H1 (cell line): Measurements from ENCODE around the gene UBE2V1. TPM values are rescaled to one million over a fixed set of nuclear protein-coding genes. Genes with fewer than 3 reads are reported as not detected.

Experiments used
- NRF1 ChIP-seq: IDR thresholded peaks from 2 replicates; pipeline ENCODE4 v1.6.1; 2011; ENCODE audit warnings: mild to moderate bottlenecking, low read depth, low read length, improper control_type of control experiment
- POU5F1 ChIP-seq: IDR thresholded peaks from 2 replicates; pipeline ENCODE4 v1.6.1; 2011; ENCODE audit warnings: low read depth, mild to moderate bottlenecking, low read length, moderate library complexity
- RBBP5 ChIP-seq: IDR thresholded peaks from 2 replicates; pipeline ENCODE4 v1.7.1; 2012; ENCODE audit warnings: low read depth, mild to moderate bottlenecking, inconsistent platforms, low read length, moderate library complexity, borderline replicate concordance
- SIRT6 ChIP-seq: IDR thresholded peaks from one replicate; pipeline ENCODE4 v1.7.1; 2012; ENCODE audit warnings: low read length, inconsistent platforms
- TBP ChIP-seq: IDR thresholded peaks from 2 replicates; pipeline ENCODE4 v1.6.1; 2011; ENCODE audit warnings: low read depth, low read length, improper control_type of control experiment
- YY1 ChIP-seq: IDR thresholded peaks from 2 replicates; pipeline ENCODE4 v1.6.1; 2011; ENCODE audit warnings: low read depth, mild to moderate bottlenecking, low read length
- polyA plus RNA-seq, 7 experiments: library from polyadenylated mRNA; depleted of rRNA in 3 of 7; stranded (reverse) in 5 of 7; unstranded in 2 of 7; fragments of >200 nt in 5 of 7; fragments of 200-250 nt in 2 of 7; gene quantifications; 1 replicate in 5 of 7; 2 replicates in 1 of 7; 4 replicates in 1 of 7; pipeline versions ENCODE4 v1.2.1 to v1.2.3, GENCODE V29; 2011 to 2013; ENCODE audit warnings: missing spikeins in 2 of 7, mixed read lengths in 2 of 7
- total RNA-seq: library from RNA; stranded (reverse); fragmentation: NEBNext Ultra II Directional; extraction: Animal tissue kit (Norgen Biotek cat#: 25700); gene quantifications from 2 replicates; pipeline ENCODE4 v1.2.1, GENCODE V29; 2021
- TF ChIP-seq, protein P1 (sequence below), 3 experiments: IDR thresholded peaks; 1 replicate in 2 of 3; 2 replicates in 1 of 3; pipeline versions ENCODE4 v1.5.1 to v1.6.1; 2011; ENCODE audit warnings: low read length in 3 of 3, mild to moderate bottlenecking in 3 of 3, inconsistent platforms in 2 of 3, low read depth in 1 of 3, moderate library complexity in 1 of 3; ENCODE audit not compliant: insufficient read depth in 1 of 3; ENCODE audit errors: control extremely low read depth in 1 of 3

The UBE2V1 gene
- total and polyA plus RNA-seq, 2 of the 8 experiments (the other 6 are each of a cell fraction or from before 2014, with no cell fraction given), result 141 to 184 TPM

DNA sequence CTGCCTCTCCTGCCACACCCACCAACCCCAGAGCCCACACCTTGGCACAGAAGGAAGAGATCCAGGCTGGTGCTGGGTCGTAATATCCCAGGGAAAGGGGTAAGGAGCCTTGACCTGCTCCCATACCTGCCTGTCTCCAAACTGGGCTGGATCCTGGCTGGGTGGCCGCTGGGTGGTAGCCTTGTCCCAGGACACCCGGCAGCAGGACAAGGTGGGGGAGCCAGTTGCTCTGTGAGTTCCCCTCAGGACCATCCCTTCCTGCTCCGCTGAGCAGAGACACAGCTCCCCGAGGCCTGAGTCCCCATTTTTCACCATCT is 58.8 kb downstream of the UBE2V1 start (continued):
- no peak for TF ChIP-seq YY1
- no peak for TF ChIP-seq NRF1
- no peak for TF ChIP-seq TBP
- TF ChIP-seq, protein P1, sequence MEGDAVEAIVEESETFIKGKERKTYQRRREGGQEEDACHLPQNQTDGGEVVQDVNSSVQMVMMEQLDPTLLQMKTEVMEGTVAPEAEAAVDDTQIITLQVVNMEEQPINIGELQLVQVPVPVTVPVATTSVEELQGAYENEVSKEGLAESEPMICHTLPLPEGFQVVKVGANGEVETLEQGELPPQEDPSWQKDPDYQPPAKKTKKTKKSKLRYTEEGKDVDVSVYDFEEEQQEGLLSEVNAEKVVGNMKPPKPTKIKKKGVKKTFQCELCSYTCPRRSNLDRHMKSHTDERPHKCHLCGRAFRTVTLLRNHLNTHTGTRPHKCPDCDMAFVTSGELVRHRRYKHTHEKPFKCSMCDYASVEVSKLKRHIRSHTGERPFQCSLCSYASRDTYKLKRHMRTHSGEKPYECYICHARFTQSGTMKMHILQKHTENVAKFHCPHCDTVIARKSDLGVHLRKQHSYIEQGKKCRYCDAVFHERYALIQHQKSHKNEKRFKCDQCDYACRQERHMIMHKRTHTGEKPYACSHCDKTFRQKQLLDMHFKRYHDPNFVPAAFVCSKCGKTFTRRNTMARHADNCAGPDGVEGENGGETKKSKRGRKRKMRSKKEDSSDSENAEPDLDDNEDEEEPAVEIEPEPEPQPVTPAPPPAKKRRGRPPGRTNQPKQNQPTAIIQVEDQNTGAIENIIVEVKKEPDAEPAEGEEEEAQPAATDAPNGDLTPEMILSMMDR (IDR thresholded peaks at IDR 0.05; ENCODE audit: control extremely low read depth in 1 of 3, insufficient read depth in 1 of 3, low read depth in 1 of 3, low read length in 3 of 3), result no peak
- no peak for TF ChIP-seq SIRT6
- TF ChIP-seq POU5F1, result no peak
- no peak for TF ChIP-seq RBBP5
- TF ChIP-seq, all 59 proteins: peak for 0
